Inflammatory macrophage (primary cell): Measurements from ENCODE around the gene TMEM176A.
A peak's percentile ranks its signal among the peaks of the same experiment; 100 is the strongest.

ENCODE experiments used
- DNase-seq, 2 donors: peaks; one replicate each; pipeline ENCODE4 v3.0.0-alpha.2; 2020 to 2022

The TMEM176A gene

GRCh38 chr7:150850273-150850672, 49.7 kb downstream of the TMEM176A start:
- no peak for DNase-seq

- DNase-seq, result no peak
Measured at GRCh38 chr7:150851492-150852370, 51.2 kb downstream of the TMEM176A start.

- peak; percentile 13 to 51 for DNase-seq
Measured at GRCh38 chr7:150852371-150852905, 51.9 kb downstream of the TMEM176A start, which contains the start of gene AOC1. AOC1 (plus strand) TSS chr7:150852517; CDS start chr7:150856471, 3,954 bp downstream.

GRCh38 chr7:150854066-150855000, 53.8 kb downstream of the TMEM176A start:
- no peak for DNase-seq
